C4-2B (cell line): ENCODE measurements around the gene OR51L1.

Source experiments
- H3K27ac ChIP-seq: fragments of 450-650 bp; 2 replicates; pipeline ENCODE4 v1.5.1; 2017
- CTCF ChIP-seq: fragments of 450-650 bp; conservative IDR thresholded peaks from 2 replicates; pipeline ENCODE4 v1.5.1; 2017; ENCODE audit warnings: mild to moderate bottlenecking
- ZFX ChIP-seq: fragments of 450-650 bp; IDR thresholded peaks from 2 replicates; pipeline ENCODE4 v1.6.1; 2017

The OR51L1 gene

GRCh38 chr11:5021996-5022395 is 27.3 kb downstream of the OR51L1 start:
- TF ChIP-seq CTCF, result no peak
- TF ChIP-seq ZFX, result no peak
- H3K27ac ChIP-seq, result no peak overlapping the region

GRCh38 chr11:5036669-5037068 is 42.0 kb downstream of the OR51L1 start:
- H3K27ac ChIP-seq, result no peak overlapping the region
- TF ChIP-seq CTCF (no peak), ZFX (no peak)

GRCh38 chr11:5037926-5038325 is 43.3 kb downstream of the OR51L1 start:
- H3K27ac ChIP-seq, result no peak overlapping the region
- TF ChIP-seq ZFX (no peak), CTCF (no peak)

GRCh38 chr11:5038341-5038740 is 43.7 kb downstream of the OR51L1 start:
- TF ChIP-seq CTCF, result no peak
- TF ChIP-seq ZFX, result no peak
- H3K27ac ChIP-seq, result no peak overlapping the region

- no peak overlapping the region for H3K27ac ChIP-seq
- no peak for TF ChIP-seq CTCF
- TF ChIP-seq ZFX, result no peak
Observed at GRCh38 chr11:5040876-5041275, 46.2 kb downstream of the OR51L1 start.

GRCh38 chr11:5042091-5042490 is 47.4 kb downstream of the OR51L1 start:
- TF ChIP-seq ZFX (no peak), CTCF (no peak)
- H3K27ac ChIP-seq, result no peak overlapping the region

GRCh38 chr11:5043380-5043779 is 48.7 kb downstream of the OR51L1 start:
- H3K27ac ChIP-seq, result no peak overlapping the region
- no peak for TF ChIP-seq CTCF
- no peak for TF ChIP-seq ZFX
